ENCODE data around the gene HNRNPA0.

DNA sequence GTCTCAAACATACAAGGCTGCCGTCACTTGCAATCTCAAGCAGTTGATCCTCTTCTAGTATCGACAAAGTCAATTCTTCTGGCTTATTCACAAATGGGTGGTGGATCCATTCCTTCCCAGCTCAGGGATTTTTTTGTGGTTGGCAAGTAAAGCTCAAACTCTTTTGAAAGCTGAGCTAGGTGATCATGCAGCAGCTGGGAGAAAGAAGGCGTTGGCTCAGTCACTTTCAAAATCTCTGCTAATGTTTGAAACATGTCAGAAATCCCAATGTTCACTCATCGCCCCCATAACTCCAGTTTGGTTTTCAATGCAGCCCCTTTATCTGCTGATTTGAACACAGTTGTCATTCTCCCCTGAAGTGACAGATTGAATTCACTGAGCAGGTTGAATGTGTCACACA, 4.0 kb upstream of the HNRNPA0 start:
- TF ChIP-seq, protein P1, sequence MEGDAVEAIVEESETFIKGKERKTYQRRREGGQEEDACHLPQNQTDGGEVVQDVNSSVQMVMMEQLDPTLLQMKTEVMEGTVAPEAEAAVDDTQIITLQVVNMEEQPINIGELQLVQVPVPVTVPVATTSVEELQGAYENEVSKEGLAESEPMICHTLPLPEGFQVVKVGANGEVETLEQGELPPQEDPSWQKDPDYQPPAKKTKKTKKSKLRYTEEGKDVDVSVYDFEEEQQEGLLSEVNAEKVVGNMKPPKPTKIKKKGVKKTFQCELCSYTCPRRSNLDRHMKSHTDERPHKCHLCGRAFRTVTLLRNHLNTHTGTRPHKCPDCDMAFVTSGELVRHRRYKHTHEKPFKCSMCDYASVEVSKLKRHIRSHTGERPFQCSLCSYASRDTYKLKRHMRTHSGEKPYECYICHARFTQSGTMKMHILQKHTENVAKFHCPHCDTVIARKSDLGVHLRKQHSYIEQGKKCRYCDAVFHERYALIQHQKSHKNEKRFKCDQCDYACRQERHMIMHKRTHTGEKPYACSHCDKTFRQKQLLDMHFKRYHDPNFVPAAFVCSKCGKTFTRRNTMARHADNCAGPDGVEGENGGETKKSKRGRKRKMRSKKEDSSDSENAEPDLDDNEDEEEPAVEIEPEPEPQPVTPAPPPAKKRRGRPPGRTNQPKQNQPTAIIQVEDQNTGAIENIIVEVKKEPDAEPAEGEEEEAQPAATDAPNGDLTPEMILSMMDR (IDR thresholded peaks at IDR 0.05; ENCODE audit: low read depth, low read length) = no peak
- TF ChIP-seq EZH2phosphoT487 (IDR thresholded peaks at IDR 0.05; ENCODE audit: low read depth) = no peak

Data from OCI-LY3 (cell line).